ENCODE data around the gene MBP.
A peak's percentile ranks its signal among the peaks of the same experiment; 100 is the strongest.

The MBP gene

GRCh38 chr18:77133835-77134496 lies 1.4 kb upstream of the MBP start:
- H3K27ac ChIP-seq = no peak overlapping the region; the same call in 1 of the 2 replicates
- TF ChIP-seq CTCF (conservative IDR thresholded peaks at IDR 0.05) (no peak), ZFX (IDR thresholded peaks at IDR 0.05) (no peak)

GRCh38 chr18:77133051-77133834 lies 660 bp upstream of the MBP start:
- TF ChIP-seq ZFX (IDR thresholded peaks at IDR 0.05) (peak; percentile 20; the same call in 1 of the 2 replicates), CTCF (conservative IDR thresholded peaks at IDR 0.05) (no peak)
- H3K27ac ChIP-seq = peak overlapping the region; percentile 97

- peak overlapping the region; percentile 97 for H3K27ac ChIP-seq
- TF ChIP-seq ZFX (IDR thresholded peaks at IDR 0.05) (peak; percentile 61), CTCF (conservative IDR thresholded peaks at IDR 0.05) (no peak)
Measured at GRCh38 chr18:77131652-77132368, 773 bp downstream of the MBP start.

- peak overlapping the region; percentile 97 for H3K27ac ChIP-seq
Measured at GRCh38 chr18:77131100-77131651, 1.4 kb downstream of the MBP start.

GRCh38 chr18:77130229-77131099 lies 2.1 kb downstream of the MBP start:
- peak overlapping the region; percentile 97 for H3K27ac ChIP-seq
- no peak for TF ChIP-seq ZFX (IDR thresholded peaks at IDR 0.05)
- no peak for TF ChIP-seq CTCF (conservative IDR thresholded peaks at IDR 0.05)

More at GRCh38 chr18:77131100-77131651, 1.4 kb downstream of the MBP start:
- no peak for TF ChIP-seq CTCF (conservative IDR thresholded peaks at IDR 0.05)
- TF ChIP-seq ZFX (IDR thresholded peaks at IDR 0.05) = no peak

GRCh38 chr18:77129150-77129551 lies 3.4 kb downstream of the MBP start:
- TF ChIP-seq CTCF (conservative IDR thresholded peaks at IDR 0.05) (no peak), ZFX (IDR thresholded peaks at IDR 0.05) (no peak)
- peak overlapping the region; percentile 97 for H3K27ac ChIP-seq

Data from C4-2B (cell line).